Cardiac fibroblast (primary cell): ENCODE results near the gene EFNA3.

ENCODE experiments used
- DNase-seq, 2 donors: peaks; one replicate each; pipeline versions ENCODE4 v3.0.0 to v3.0.0-alpha.2; 2010; ENCODE audit warnings: low read depth in 2 of 2
- H3K4me3 ChIP-seq, 2 donors: replicated peaks in 1 of 2; 1 replicate in 1 of 2; 2 replicates in 1 of 2; pipeline ENCODE4 v1.5.1; 2011; ENCODE audit warnings: low read depth in 2 of 2, low read length in 2 of 2, mild to moderate bottlenecking in 2 of 2, moderate library complexity in 1 of 2
- TF ChIP-seq, protein P1 (sequence below): IDR thresholded peaks from one replicate; pipeline ENCODE4 v1.5.1; 2011; ENCODE audit warnings: low read depth, mild to moderate bottlenecking, low read length, inconsistent platforms

EFNA3 gene

DNA sequence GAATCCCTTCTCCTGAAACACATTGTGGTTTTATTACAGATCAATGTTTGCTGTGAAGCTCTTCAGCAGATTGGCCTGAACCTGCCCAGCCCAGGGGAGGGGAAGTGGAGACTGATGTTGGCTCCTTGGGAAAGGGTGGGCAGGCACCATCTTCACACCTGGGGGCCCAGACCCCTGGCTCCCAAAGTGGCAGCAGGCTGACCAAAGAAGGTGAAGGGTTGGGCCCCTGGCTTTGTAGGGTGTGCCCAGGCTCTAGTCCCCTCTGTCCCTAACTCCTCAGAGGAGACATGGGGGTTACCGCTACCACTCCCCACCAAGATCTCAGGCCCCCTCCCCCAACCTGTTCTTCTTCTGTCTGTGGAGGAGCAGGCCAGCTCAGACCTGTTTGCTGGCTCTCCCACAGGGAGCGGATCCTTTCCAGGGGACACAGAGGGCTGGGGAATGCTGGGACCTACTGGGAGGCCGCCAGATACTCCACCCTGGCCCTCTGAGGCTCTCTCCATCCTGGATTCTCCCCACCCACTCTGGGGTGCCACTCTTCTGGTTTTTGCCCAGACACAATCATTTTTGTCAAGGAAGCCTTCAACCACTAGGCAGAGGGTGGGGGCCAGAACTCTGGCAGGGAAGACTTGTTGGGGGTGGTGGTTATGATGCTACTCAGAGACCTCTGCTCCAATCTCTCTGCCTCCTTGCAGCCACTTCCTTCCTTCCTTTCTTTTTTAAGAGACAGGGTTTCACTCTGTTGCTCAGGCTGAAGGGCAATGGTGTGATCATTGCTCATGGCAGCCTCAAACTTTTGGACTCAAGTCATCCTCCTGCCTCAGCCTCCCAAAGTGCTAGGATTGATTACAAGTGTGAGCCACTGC lies 5.0 kb upstream of the EFNA3 start:
- no peak for DNase-seq
- H3K4me3 ChIP-seq: no peak overlapping the region
- TF ChIP-seq, protein P1, sequence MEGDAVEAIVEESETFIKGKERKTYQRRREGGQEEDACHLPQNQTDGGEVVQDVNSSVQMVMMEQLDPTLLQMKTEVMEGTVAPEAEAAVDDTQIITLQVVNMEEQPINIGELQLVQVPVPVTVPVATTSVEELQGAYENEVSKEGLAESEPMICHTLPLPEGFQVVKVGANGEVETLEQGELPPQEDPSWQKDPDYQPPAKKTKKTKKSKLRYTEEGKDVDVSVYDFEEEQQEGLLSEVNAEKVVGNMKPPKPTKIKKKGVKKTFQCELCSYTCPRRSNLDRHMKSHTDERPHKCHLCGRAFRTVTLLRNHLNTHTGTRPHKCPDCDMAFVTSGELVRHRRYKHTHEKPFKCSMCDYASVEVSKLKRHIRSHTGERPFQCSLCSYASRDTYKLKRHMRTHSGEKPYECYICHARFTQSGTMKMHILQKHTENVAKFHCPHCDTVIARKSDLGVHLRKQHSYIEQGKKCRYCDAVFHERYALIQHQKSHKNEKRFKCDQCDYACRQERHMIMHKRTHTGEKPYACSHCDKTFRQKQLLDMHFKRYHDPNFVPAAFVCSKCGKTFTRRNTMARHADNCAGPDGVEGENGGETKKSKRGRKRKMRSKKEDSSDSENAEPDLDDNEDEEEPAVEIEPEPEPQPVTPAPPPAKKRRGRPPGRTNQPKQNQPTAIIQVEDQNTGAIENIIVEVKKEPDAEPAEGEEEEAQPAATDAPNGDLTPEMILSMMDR: no peak

DNA sequence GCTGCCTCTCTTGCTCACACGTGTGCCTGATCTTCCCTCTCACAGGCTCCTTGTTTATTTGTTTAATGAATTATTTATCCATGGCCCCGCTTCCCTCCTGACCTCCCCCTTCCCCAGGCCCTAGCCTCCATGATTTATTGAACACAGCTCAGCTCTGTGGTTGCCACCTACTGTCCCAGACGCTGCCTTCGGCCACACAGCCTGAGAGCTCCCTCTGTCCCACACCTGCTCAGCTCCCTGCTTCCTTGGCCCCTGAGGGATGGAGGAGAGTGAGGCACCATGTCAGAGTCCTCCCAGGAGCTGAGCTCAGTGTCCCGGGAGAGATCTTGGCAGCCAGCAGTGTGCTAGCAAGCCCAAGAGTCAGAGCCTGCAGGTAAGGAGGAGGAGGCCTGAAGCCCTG lies 3.1 kb upstream of the EFNA3 start:
- H3K4me3 ChIP-seq: no peak overlapping the region
- DNase-seq: no peak
- TF ChIP-seq, protein P1: no peak

DNA sequence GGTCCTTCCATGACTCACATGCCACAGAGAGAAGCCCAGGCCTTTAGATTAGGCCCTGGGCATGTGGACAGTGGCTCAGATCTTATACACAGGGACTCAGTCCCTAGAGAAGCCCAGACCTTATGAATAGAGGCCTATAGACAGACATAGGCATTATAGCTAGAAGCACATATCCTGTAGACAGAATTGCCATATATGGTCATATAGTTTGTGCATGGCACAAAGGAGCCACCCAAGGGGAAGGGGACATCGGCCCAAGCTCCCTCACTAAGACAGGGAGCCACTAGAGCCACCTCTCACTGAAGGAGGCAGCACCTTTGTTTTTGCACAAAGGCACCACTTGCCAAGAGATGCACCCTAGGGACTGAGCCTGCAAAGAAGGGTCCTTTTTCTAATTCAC lies 2.3 kb upstream of the EFNA3 start:
- no peak overlapping the region for H3K4me3 ChIP-seq
- TF ChIP-seq, protein P1: no peak
- DNase-seq: no peak

DNA sequence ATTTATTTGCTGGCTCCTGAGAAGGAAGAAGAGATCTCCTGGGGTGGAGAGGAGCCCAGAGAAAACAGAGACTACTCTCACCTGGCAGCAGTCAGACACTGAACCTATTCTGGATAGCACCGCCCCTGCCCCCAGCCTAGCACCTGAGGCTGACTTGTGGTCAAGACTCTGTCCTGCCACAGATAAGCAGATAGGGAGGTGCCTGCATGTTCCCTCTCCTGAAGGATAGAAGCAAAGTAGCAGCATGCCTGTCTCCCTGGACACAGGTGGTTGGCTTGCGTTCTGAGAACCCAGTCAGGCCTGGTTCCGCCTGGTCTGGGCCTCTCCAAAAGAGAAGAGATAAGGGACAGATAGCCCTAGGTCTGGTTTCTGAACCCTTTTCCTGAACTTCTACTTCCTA lies 1.3 kb upstream of the EFNA3 start:
- TF ChIP-seq, protein P1: no peak
- no peak overlapping the region for H3K4me3 ChIP-seq
- no peak for DNase-seq

DNA sequence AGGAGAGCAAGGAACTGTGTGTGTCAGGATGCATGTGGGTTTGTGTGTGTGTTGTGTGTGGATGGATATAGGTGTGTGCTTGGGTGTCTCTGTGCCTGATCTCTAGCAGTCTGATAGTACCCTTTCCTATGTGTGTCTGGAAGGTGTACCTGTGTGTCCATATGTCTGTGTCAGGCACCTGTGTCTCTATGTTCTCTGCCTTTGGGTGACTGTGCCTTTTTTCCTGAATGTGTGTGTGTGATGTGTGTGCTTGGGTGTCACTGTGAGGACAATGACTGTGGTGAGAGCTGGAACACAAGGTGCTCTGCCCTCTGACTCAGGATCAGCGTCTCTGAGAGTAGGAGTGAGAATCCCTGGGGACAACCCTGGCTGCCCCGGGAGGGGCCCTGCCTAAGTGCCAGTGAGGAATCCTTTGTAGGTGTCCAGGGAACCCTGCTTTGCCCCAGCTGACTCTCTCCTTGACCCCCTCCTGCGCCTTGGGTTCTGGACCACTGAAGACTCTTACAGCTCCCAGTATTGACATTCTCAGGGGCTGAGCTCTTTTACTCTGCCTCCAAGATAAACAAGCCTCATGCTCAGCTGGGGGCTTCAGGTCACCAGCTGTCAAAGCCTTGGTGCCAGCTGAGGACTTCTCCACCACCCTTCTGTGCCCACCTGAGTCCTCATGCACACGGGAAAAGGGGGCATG lies 735 bp upstream of the EFNA3 start:
- peak in 1 of 2 donors; percentile 67 for DNase-seq
- H3K4me3 ChIP-seq: no peak overlapping the region
- TF ChIP-seq, protein P1: no peak

DNA sequence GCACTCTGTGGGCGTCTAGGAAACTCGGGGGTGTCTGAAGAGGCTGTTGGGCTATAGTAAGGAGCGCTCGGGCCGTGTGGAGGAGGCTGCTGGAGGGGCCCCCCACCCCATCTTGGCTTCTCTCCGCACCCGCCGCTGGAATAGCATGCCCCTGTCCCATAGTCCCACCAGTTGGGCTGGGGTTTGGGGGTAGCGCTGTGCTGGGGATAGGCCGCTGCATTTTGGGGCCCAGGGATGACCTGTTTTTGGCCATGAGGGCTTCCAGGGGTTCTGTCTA lies 511 bp downstream of the EFNA3 start:
- DNase-seq: no peak
- peak overlapping the region; percentile 46 to 47 for H3K4me3 ChIP-seq
- TF ChIP-seq, protein P1: no peak
